Psoas muscle (tissue), 8 donors: ENCODE data around the gene TPRN. TPM values are rescaled to one million over a fixed set of nuclear protein-coding genes. Genes with fewer than 3 reads are reported as not detected.

Experiments
- ATAC-seq, 4 donors: fragments of 200-7000 bp; cut with Tn5 transposase; one replicate each; pipeline ENCODE4 v1.9.1; 2020; ENCODE audit warnings: moderate library complexity in 3 of 4, mild to moderate bottlenecking in 2 of 4
- DNase-seq, 2 donors: peaks; one replicate each; pipeline ENCODE4 v3.0.0-alpha.2; 2020
- H3K27ac ChIP-seq: fragments of 200-600 bp; one replicate; pipeline ENCODE4 v1.8.0; 2022
- H3K27me3 ChIP-seq, 3 donors: fragments of 200-600 bp in 1 of 3; one replicate each; pipeline versions ENCODE4 v1.6.1 to v1.8.0; 2013 to 2022; ENCODE audit warnings: low read length in 2 of 3, mild to moderate bottlenecking in 2 of 3, moderate library complexity in 1 of 3; ENCODE audit not compliant: insufficient read depth in 3 of 3
- H3K36me3 ChIP-seq, 2 donors: fragments of 200-600 bp in 1 of 2; one replicate each; pipeline versions ENCODE4 v1.6.1 to v1.8.0; 2013 to 2022; ENCODE audit warnings: low read depth in 1 of 2, mild to moderate bottlenecking in 1 of 2, moderate library complexity in 1 of 2; ENCODE audit not compliant: insufficient read depth in 1 of 2
- H3K4me1 ChIP-seq: fragments of 200-600 bp; one replicate; pipeline ENCODE4 v1.8.0; 2022
- H3K4me3 ChIP-seq: fragments of 200-600 bp; one replicate; pipeline ENCODE4 v1.8.0; 2022; ENCODE audit warnings: mild to moderate bottlenecking
- H3K9me3 ChIP-seq: fragments of 200-600 bp; one replicate; pipeline ENCODE4 v1.8.0; 2022
- WGBS, 3 donors: extraction: QIAGEN DNeasy Blood & Tissue Kit; methylation state at CpG; one replicate each; pipeline versions ENCODE4 v1.1.6 to v1.1.7; 2013; 5-methylcytosine and 5-hydroxymethylcytosine counted together
- intact Hi-C, 2 donors: fragments of 100-400 bp; cut with DNase I; formaldehyde crosslinking; loops; one replicate each; pipeline versions ENCODE4 v1.11.0 to v1.14.2; 2022
- polyA plus RNA-seq, 3 donors: library from polyadenylated mRNA; stranded (reverse); fragments of 200-250 nt; gene quantifications; one replicate each; pipeline ENCODE4 v1.2.3, GENCODE V29; 2013
- total RNA-seq, 4 donors: library from RNA; stranded (reverse); fragmentation: NEBNext Ultra II Directional in 2 of 4; extraction: Animal tissue kit (Norgen Biotek cat#: 25700) in 2 of 4; gene quantifications; one replicate each; pipeline versions ENCODE4 v1.2.1 to v1.2.4, GENCODE V29; 2021 to 2023
- TF ChIP-seq, protein P1 (sequence below): fragments of 200-600 bp; IDR thresholded peaks from one replicate; pipeline ENCODE4 v1.8.0; 2022; ENCODE audit warnings: antibody characterized with exemption
- donor health status: healthy with polysubstance abuse.
- donor health status: DM: no; HTN: no; CAD: no; lungs with moderate emphysema.
- donor health status: Bipolar disorder and iron deficiency.
- donor health status: healthy.
- donor health status: DM: yes; HTN: yes; CAD: no.
- donor health status: DM: no; HTN: no; CAD: no.
- donor health status: DM: no; HTN: no; CAD: no.
- donor health status: DM: yes; HTN: yes; CAD: no.

TPRN gene
- total and polyA plus RNA-seq, 7 donors = 3.6 to 11.3 (median 8.6) TPM

DNA sequence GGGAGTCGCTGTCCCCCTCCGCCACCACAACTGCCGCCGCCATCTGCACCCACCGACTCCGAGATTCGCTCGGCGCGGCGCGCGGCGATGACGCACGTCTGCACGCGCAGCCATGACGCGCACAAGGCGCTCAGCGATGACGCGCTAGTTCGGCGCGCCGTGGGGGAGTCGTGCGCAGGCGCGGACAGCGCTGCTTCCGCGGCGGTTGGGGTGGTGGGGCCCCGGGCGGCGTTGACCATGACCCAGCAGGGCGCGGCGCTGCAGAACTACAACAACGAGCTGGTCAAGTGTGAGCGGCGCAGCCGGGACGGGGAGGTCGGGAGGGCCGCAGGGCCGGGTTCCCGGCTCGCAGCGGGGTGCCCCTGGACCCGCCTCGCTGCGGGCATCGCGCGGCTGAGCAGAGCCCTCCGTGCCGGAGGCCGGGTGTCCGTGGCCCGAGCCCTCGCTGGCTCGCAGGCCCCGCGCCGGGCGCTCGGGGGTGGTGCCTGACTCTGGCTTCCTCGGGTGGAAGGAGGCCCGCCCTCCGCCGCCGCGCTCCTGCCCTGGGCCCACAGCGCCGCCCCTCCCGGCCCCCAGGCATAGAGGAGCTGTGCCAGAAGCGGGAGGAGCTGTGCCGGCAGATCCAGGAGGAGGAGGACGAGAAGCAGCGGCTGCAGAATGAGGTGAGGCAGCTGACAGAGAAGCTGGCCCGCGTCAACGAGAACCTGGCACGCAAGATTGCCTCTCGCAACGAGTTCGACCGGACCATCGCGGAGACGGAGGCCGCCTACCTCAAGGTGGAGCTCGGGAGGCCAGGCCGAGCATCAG, 11.8 kb downstream of the TPRN start, which contains the start of the genes ANAPC2 and SSNA1:
TSS of gene ANAPC2 (minus strand) at position 71 of the 807 bp plus-strand sequence. CDS start at position 43, 28 bp downstream.
TSS of gene SSNA1 (plus strand) at position 187 of the 807 bp plus-strand sequence. CDS start at position 238, 51 bp downstream.
- 0% methylated on average over 68 to 98 of the region's 98 CpGs for WGBS, 3 donors
- peak within 1 kb of the TSS; percentile 93 for H3K4me3 ChIP-seq
- H3K9me3 ChIP-seq = no peaks in the 10 kb centered on the region
- intact Hi-C loops = loop anchor here (1.0 to 5.0 kb wide), 3 partner anchors 17 to 39 kb away; partner anchors contain the start of genes CYSRT1 (in 1 of the 2), NDOR1 (in 1 of the 2), RNF208 (in 1 of the 2) and RNF224 (in 1 of the 2)
- peaks cover 3 to 53% of the 10 kb centered on the region in 2 donors for H3K36me3 ChIP-seq
- peak; percentile 93 to 95 (median 94) for ATAC-seq
- TF ChIP-seq, protein P1, sequence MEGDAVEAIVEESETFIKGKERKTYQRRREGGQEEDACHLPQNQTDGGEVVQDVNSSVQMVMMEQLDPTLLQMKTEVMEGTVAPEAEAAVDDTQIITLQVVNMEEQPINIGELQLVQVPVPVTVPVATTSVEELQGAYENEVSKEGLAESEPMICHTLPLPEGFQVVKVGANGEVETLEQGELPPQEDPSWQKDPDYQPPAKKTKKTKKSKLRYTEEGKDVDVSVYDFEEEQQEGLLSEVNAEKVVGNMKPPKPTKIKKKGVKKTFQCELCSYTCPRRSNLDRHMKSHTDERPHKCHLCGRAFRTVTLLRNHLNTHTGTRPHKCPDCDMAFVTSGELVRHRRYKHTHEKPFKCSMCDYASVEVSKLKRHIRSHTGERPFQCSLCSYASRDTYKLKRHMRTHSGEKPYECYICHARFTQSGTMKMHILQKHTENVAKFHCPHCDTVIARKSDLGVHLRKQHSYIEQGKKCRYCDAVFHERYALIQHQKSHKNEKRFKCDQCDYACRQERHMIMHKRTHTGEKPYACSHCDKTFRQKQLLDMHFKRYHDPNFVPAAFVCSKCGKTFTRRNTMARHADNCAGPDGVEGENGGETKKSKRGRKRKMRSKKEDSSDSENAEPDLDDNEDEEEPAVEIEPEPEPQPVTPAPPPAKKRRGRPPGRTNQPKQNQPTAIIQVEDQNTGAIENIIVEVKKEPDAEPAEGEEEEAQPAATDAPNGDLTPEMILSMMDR = peak; percentile 12
- peak within 1 kb of the TSS; percentile 97 for H3K27ac ChIP-seq
- peaks cover 43% of the 10 kb centered on the region for H3K4me1 ChIP-seq
- peak; percentile 92 to 97 for DNase-seq
- H3K27me3 ChIP-seq = no peaks in the 10 kb centered on the region

DNA sequence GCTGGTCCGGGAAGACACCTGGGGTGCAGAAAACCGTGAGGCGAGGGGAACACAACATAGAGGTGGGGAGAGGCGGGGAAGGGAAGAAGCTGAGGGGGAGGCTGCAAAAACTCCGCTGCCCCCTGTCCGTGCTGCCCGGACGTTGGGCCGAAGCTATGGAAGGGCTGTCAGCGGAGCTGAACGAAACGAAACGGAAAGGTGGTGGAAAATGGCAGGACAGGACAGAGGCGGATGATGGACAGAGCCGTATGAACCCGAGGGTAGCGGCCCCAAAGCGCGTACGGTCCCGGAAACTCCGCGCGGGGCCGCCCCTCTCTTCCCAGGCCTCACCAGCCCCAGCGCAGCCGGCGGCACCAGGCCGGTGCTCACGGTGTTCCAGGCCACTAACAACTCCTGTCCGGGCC, 12.5 kb downstream of the TPRN start:
- Histone ChIP-seq H3K4me3 (peak overlapping the region; percentile 93), H3K4me1 (peaks cover 43% of the 10 kb centered on the region), H3K36me3 (peaks cover 3 to 59% of the 10 kb centered on the region in 2 donors), H3K9me3 (no peaks in the 10 kb centered on the region), H3K27me3 (no peaks in the 10 kb centered on the region), H3K27ac (peak overlapping the region; percentile 97)
- no peak for DNase-seq
- intact Hi-C loops = loop anchor here (1.0 to 5.0 kb wide), 3 partner anchors 17 to 39 kb away; partner anchors contain the start of genes CYSRT1 (in 1 of the 2), NDOR1 (in 1 of the 2), RNF208 (in 1 of the 2) and RNF224 (in 1 of the 2)
- 0 to 1% (median 0%) methylated on average over 27 to 31 of the region's 31 CpGs for WGBS, 3 donors
- TF ChIP-seq, protein P1 = no peak
- ATAC-seq = peak in 1 of 4 donors; percentile 32

DNA sequence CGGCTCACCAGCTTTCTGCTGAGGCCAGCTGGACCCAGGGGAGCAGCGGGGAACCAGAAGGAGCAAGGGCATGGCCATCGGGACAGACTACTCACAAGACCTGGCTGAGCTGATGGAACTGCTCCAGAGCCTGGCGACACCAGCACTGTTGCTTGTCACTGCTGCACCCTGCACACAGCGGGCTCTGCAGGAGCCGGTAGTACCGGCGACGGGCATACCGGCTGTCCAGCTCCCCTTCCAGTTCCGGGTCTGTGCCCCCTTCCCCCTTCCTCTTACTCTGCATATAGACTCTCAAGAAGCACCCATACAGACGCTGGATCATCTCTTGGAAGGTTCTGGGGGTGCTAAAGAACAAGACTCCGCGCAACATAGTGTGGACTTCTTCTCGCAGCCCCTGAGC, 13.2 kb downstream of the TPRN start:
- H3K27ac ChIP-seq = no peak overlapping the region
- H3K4me3 ChIP-seq = peak overlapping the region; percentile 93
- 76 to 85% (median 80%) methylated on average over 15 of the region's 15 CpGs for WGBS, 3 donors

DNA sequence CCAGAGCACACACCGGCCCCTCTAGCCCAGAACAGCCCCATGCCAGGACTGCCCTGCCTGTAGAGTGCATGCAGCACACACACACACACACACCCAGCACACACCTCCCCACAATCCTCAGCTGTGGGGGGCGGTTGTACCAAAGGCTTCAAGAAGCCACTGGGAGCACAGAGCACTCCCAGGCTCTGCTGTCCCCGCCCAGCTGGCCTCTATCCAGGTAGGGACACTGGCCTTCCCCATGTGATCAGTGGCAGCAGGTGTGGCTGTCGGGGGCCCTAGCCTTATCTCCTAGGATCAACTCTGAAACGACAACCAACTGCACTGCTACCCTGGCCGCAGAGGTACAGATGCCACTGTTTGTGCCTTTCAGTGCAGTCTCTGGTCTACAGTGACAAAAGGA, 14.2 kb downstream of the TPRN start:
- Histone ChIP-seq H3K4me3 (peak overlapping the region; percentile 93), H3K9me3 (no peaks in the 10 kb centered on the region), H3K36me3 (peaks cover 1 to 67% of the 10 kb centered on the region in 2 donors), H3K4me1 (peaks cover 43% of the 10 kb centered on the region), H3K27me3 (no peaks in the 10 kb centered on the region), H3K27ac (no peak overlapping the region)
- DNase-seq (no peak), ATAC-seq (no peak)
- TF ChIP-seq, protein P1 = no peak
- intact Hi-C loops = loop anchor here in 1 of 2 donors (5.0 kb wide), 1 partner anchor 41 kb away; the partner anchor contains the start of genes CYSRT1 and RNF224
- WGBS, 3 donors = 53 to 64% (median 59%) methylated on average over 5 to 6 of the region's 6 CpGs

More for the DNA sequence above, 13.2 kb downstream of the TPRN start:
- H3K27me3 ChIP-seq = no peaks in the 10 kb centered on the region
- no peak for DNase-seq
- no peak for ATAC-seq
- TF ChIP-seq, protein P1 = no peak
- intact Hi-C loops = loop anchor here in 1 of 2 donors (5.0 kb wide), 1 partner anchor 40 kb away; the partner anchor contains the start of genes CYSRT1 and RNF224
- H3K36me3 ChIP-seq = peaks cover 3 to 67% of the 10 kb centered on the region in 2 donors
- peaks cover 43% of the 10 kb centered on the region for H3K4me1 ChIP-seq
- no peaks in the 10 kb centered on the region for H3K9me3 ChIP-seq
